Stomach (tissue), 4 donors: ENCODE data around the gene ARHGEF4.

ENCODE experiments used
- CTCF ChIP-seq, 7 experiments: fragments of 450-650 bp in 4 of 7; fragments of 200-600 bp in 3 of 7; sonication (generic) in 3 of 7; IDR thresholded peaks; one replicate each; pipeline ENCODE4 v1.5.1; 2016 to 2019; ENCODE audit warnings: antibody characterized with exemption in 7 of 7, control low read depth in 2 of 7, mild to moderate bottlenecking in 1 of 7
- EP300 ChIP-seq: sonication (generic); formaldehyde crosslinking; IDR thresholded peaks from one replicate; pipeline ENCODE4 v1.6.1; 2017; ENCODE audit warnings: antibody characterized with exemption
- POLR2A ChIP-seq, 4 donors: fragments of 450-650 bp; IDR thresholded peaks; one replicate each; pipeline ENCODE4 v1.6.1; 2016; ENCODE audit warnings: antibody characterized with exemption in 4 of 4, control low read depth in 2 of 4, mild to moderate bottlenecking in 1 of 4, moderate library complexity in 1 of 4
- POLR2AphosphoS5 ChIP-seq, 3 donors: sonication (generic); formaldehyde crosslinking; IDR thresholded peaks; one replicate each; pipeline ENCODE4 v1.6.1; 2016; ENCODE audit warnings: antibody characterized with exemption in 3 of 3

DNA sequence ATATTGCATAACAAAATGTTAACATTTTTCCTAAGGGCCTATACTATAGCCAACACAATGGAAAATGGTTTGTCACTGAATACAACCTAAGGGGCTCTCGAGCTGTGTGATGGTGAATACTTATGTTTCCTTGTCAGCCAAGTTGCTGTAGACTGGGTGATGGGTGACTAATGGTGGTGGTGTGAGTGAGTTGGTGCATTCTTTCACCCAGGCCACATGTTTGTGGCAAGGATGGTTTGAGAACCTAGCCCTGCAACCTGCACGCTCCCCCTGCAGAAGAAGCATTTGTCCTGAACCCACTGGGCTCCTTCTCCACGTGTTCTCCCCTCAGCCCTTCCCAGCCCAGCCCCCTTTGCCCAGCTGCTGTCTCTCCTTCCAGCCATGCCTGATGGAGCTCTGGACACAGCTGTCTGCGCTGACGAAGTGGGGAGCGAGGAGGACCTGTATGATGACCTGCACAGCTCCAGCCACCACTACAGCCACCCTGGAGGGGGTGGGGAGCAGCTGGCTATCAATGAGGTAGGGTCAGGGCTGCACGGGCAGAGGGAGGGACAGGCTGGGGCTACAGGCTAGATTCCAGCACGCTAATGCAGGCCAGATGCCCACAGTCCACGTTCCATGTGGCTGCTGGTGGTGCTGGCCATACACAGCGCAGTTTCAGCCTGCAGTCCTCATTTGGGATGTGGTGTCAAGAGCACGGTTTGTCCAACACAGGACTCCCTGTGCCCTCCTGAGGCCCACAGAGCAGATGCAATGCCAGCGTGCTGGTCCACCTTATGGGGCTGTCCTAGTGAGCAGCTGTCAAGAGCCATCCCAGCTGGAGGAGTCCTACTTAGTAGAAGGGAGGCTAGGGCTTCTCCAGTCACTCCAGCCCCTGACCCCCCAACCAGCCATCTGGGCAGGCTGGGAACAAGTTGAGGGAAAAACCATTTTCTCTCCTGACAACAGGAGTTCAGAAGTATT lies 191.1 kb downstream of the ARHGEF4 start:
- no peak for TF ChIP-seq POLR2AphosphoS5 (IDR thresholded peaks at IDR 0.05)
- TF ChIP-seq CTCF (IDR thresholded peaks at IDR 0.05), result no peak
- no peak for TF ChIP-seq POLR2A (IDR thresholded peaks at IDR 0.05)
- TF ChIP-seq EP300, result no peak
